ENCODE results near the gene SORBS2. TPM values are rescaled to one million over a fixed set of nuclear protein-coding genes. Genes with fewer than 3 reads are reported as not detected.

The SORBS2 gene
- total RNA-seq, 1 experiment from 2014 or later = 0.34 TPM

- H3K36me3 ChIP-seq (ENCODE audit: control insufficient read depth in 1 of 2, insufficient read depth in 2 of 2, low read length in 2 of 2) = no peaks in the 10 kb centered on the region
- H3K4me2 ChIP-seq (ENCODE audit: low read length) = no peak overlapping the region
- H3K9ac ChIP-seq (ENCODE audit: low read length) = no peak overlapping the region
- ChIA-PET CTCF (interaction anchor here (1.3 kb wide), 1 partner anchor 14 kb away, joined by 4 read pairs; no protein-coding TSS in a partner anchor), POLR2A (interaction anchor here (0.6 kb wide), 1 partner anchor 24 kb away, joined by 3 read pairs; no protein-coding TSS in a partner anchor), RAD21 (ENCODE audit: low non-redundant PET in 1 of 2, low total read pairs in 2 of 2, uncharacterized antibody in 2 of 2, unreplicated experiment in 2 of 2) (no interaction called here)
- H4K20me1 ChIP-seq (ENCODE audit: insufficient read depth) = no peaks in the 10 kb centered on the region
- peaks cover 0 to 7% of the 10 kb centered on the region in 2 experiments; a peak in 3 of 4 replicates for H3K4me1 ChIP-seq (ENCODE audit: control insufficient read depth in 1 of 2, insufficient read depth in 2 of 2, low read length in 2 of 2)
- H3K79me2 ChIP-seq (ENCODE audit: insufficient read depth, low read length) = no peaks in the 10 kb centered on the region
- H3K27ac ChIP-seq (ENCODE audit: low read depth, low read length) = no peak overlapping the region
- intact Hi-C loops (cut with micrococcal nuclease) = no loop called here
- BruUV-seq (replicated peaks) = no TSS peak
- no peak for TF ChIP-seq CBX3 (IDR thresholded peaks at IDR 0.05; ENCODE audit: low read depth)
- no peak for TF ChIP-seq ZBTB33 (IDR thresholded peaks at IDR 0.05; ENCODE audit: extremely low read depth, insufficient replicate concordance, low read length)
- H3K9me2 ChIP-seq (ENCODE audit: insufficient read depth) = no peaks in the 10 kb centered on the region
- no peaks in the 10 kb centered on the region for H3K27me3 ChIP-seq (ENCODE audit: insufficient read depth, low read length)
- no peak overlapping the region for H3K4me3 ChIP-seq (replicated peaks in 1 of 2; ENCODE audit: low read depth in 1 of 2, low read length in 2 of 2)
- no peaks in the 10 kb centered on the region for H3K9me3 ChIP-seq (ENCODE audit: control insufficient read depth in 1 of 2, insufficient read depth in 1 of 2, low read depth in 1 of 2, low read length in 2 of 2)
- H2AFZ ChIP-seq (ENCODE audit: low read depth, low read length, poor library complexity, severe bottlenecking) = no peak overlapping the region
- ATAC-seq (no peak), DNase-seq (ENCODE audit: low read depth, low spot score) (no peak)
These were observed 228.2 kb downstream of the SORBS2 start for GRCh38 chr4:185583813-185584212.

- Histone ChIP-seq H3K9ac (ENCODE audit: low read length) (no peak overlapping the region), H3K9me3 (ENCODE audit: control insufficient read depth in 1 of 2, insufficient read depth in 1 of 2, low read depth in 1 of 2, low read length in 2 of 2) (no peaks in the 10 kb centered on the region), H3K79me2 (ENCODE audit: insufficient read depth, low read length) (no peaks in the 10 kb centered on the region), H4K20me1 (ENCODE audit: insufficient read depth) (no peaks in the 10 kb centered on the region), H3K9me2 (ENCODE audit: insufficient read depth) (no peaks in the 10 kb centered on the region), H3K4me3 (replicated peaks in 1 of 2; ENCODE audit: low read depth in 1 of 2, low read length in 2 of 2) (no peak overlapping the region), H3K4me2 (ENCODE audit: low read length) (no peak overlapping the region), H3K36me3 (ENCODE audit: control insufficient read depth in 1 of 2, insufficient read depth in 2 of 2, low read length in 2 of 2) (no peaks in the 10 kb centered on the region), H2AFZ (ENCODE audit: low read depth, low read length, poor library complexity, severe bottlenecking) (no peak overlapping the region), H3K4me1 (ENCODE audit: control insufficient read depth in 1 of 2, insufficient read depth in 2 of 2, low read length in 2 of 2) (no peaks in the 10 kb centered on the region), H3K27me3 (ENCODE audit: insufficient read depth, low read length) (no peaks in the 10 kb centered on the region), H3K27ac (ENCODE audit: low read depth, low read length) (no peak overlapping the region)
- DNase-seq (ENCODE audit: low read depth, low spot score) (no peak), ATAC-seq (no peak)
- CTCF ChIA-PET = no interaction called here
- RAD21 ChIA-PET (ENCODE audit: low non-redundant PET in 1 of 2, low total read pairs in 2 of 2, uncharacterized antibody in 2 of 2, unreplicated experiment in 2 of 2) = no interaction called here
- intact Hi-C loops (cut with micrococcal nuclease) = no loop called here
- POLR2A ChIA-PET = interaction anchor here (1.6 kb wide), 1 partner anchor 10 kb away, joined by 10 read pairs; no protein-coding TSS in a partner anchor
- BruUV-seq (replicated peaks) = no TSS peak
- no peak for TF ChIP-seq YY1 (IDR thresholded peaks at IDR 0.05; ENCODE audit: extremely low read depth, insufficient replicate concordance, low read depth, low read length)
- no peak for TF ChIP-seq CBX3 (IDR thresholded peaks at IDR 0.05; ENCODE audit: low read depth)
- TF ChIP-seq MAX (IDR thresholded peaks at IDR 0.05) = no peak
- TF ChIP-seq ZNF274 (IDR thresholded peaks at IDR 0.05; ENCODE audit: low read depth, low read length) = no peak
- TF ChIP-seq ZFX (IDR thresholded peaks at IDR 0.05) = no peak
- TF ChIP-seq TCF7L2 (IDR thresholded peaks at IDR 0.05; ENCODE audit: borderline replicate concordance, extremely low read depth, insufficient read depth, insufficient read length) = no peak
- no peak for TF ChIP-seq REST (IDR thresholded peaks at IDR 0.05; ENCODE audit: low read depth)
- no peak for TF ChIP-seq EZH2phosphoT487 (IDR thresholded peaks at IDR 0.05; ENCODE audit: borderline replicate concordance)
- no peak for TF ChIP-seq EGR1 (IDR thresholded peaks at IDR 0.05; ENCODE audit: low read depth)
- TF ChIP-seq ELF1 (IDR thresholded peaks at IDR 0.05; ENCODE audit: borderline replicate concordance, low read depth) = no peak
- TF ChIP-seq SRF (IDR thresholded peaks at IDR 0.05; ENCODE audit: low read depth) = no peak
- no peak for TF ChIP-seq SP1 (IDR thresholded peaks at IDR 0.05; ENCODE audit: low read depth)
- no peak for TF ChIP-seq EZH2 (IDR thresholded peaks at IDR 0.05)
These were observed 229.2 kb downstream of the SORBS2 start for GRCh38 chr4:185582651-185583400.
